Superior temporal gyrus (tissue), 1 donor: Measurements from ENCODE around the gene ITGAE.
"Not testable (repeated sequence)": the region's sequence is repeated elsewhere in the genome, so short reads cannot be mapped to it uniquely, and the experiment has no call there.

Experiments used
- DNase-seq: peaks from one replicate; pipeline ENCODE4 v3.0.0-alpha.2; 2016; ENCODE audit errors: extremely low spot score

Gene ITGAE

DNA sequence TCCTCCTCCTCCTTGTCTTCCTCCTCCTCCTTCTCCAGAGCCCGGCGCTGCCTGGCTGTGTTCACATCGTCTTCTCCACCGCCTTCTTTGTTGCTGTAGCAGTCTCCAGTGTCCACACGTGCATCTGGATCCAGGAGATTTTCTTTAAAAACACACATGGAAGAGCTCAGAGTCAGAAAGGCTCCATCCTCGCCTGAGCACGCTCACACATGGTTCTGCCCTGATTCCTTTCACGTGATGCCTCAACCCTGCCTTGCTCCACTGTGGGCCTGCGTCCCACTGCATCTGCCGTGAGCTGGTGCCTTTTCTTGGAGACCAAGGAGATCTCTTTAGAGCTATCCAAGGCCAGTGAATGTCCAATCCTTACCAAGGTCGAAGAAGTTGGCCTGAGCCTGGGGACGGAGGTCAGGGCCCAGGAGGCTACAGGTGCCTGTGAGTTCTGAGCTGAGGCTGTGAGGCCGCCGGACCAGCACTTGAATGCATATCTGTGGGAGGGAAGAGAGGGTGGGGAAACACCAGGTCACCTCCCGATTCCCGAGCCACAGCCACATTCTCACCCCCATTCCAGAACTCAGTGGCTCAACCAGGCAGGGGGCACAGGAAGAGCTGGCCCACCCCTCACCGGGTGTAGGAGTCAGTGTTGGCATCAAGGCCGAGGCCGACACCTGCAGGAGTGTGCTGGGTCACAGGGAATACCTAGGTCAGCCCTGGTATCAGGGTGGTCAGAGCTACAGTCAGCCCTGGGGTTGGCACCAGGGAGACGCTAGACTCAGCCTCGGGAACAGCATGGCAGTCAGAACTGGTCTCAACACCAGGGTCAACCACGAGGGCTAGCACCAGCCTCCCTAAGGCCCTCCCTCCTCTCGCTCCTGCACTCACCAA lies 39.7 kb downstream of the ITGAE start:
- no peak for DNase-seq

DNA sequence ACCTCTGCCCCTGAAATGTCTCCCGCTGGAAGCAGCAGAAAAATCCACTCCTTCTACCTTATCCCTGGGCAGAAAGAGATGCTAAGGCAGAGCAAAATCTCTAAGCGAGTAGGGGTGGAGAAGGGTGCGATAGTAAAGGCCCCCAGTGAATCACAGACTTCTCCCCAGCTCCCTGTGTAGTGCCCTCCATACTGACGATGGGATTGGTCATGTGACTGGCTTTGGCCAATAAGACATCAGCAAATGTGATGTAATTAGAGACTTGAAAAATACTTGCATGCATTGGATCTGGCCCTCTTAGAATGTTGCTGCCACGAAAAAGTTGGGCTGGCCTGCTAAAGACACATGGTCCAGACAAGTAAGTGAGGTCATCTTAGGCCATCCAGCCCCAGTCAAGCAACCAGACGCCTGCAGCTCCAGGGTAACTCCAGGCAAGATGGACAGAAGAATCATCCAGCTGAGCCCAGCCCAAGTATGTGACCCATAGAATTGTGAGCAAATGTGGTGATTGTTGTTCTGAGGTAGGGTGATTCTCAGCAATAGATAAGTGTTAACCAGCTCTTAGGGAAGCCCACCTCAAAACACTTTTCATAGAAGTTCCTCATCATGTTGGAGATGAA lies 41.3 kb downstream of the ITGAE start:
- no peak for DNase-seq

DNA sequence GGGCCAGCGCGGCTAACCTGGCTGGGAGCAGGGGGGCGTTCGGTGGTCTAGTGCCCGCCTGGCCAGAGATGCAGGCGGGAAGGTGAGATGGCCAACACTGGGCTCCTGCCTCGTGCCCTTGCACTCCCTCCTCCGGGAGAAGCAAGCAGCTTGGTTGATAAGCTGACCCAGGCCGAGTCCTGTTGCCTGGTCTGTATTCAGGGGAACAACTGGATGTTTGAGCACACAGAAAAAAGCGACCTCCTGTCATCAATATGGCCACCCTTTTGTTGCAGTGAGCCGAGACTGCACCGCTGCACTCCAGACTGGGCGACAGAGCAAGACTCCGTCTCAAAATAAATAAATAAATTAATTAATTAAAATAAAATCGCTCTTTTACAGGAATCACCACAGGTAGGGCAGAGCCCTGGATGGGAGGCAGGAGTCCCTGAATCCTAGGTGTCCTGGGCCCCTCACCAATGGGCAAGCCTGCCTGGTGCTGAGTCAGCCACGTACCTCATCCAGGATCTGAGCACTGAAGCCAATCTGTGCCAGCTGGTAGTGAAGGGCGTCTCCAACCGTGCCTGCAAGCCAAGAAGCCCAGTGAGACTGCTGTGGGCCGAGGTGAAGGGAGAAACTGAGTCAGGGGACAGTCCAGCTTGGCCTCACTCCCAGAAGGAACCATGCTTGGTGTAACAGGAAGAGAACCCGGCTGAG lies 45.5 kb downstream of the ITGAE start:
- no peak for DNase-seq

DNA sequence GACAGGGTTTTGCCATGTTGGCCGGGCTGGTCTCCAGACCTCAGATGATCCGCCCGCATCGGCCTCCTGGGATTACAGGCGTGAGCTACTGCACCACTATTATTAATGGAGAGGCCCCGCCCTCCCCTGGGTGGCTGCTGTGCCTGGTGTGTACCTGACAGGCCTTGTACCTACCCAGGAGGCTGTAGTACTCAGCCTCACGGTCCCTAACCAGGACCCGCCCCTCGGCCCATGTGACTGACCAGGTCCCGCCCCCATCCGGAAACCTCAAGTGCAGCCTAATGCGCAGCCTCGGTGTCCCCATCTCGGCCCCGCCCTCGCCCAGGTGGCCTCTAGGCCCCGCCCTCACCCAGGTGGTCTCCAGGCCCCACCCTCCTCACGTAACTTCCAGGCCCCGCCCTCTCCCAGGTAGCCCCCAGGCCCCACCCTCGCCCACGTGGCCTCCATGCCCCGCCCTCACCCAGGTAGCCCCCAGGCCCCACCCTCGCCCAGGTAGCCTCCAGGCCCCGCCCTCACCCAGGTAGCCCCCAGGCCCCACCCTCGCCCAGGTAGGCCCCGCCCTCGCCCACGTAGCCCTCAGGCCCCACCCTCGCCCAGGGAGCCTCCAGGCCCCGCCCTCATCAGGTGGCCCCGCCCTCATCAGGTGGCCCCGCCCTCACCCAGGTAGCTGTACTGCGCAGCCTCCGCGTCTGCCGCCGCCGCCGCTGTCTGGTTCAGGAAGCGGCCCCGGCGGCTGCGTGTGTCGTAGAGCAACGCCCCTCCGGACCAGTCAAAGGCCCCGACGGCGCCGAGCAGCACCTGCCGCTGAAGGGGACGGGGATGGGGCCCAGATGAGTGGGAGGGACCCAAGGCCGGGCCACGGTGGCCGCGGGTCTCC lies 46.3 kb downstream of the ITGAE start:
- DNase-seq = no peak

DNA sequence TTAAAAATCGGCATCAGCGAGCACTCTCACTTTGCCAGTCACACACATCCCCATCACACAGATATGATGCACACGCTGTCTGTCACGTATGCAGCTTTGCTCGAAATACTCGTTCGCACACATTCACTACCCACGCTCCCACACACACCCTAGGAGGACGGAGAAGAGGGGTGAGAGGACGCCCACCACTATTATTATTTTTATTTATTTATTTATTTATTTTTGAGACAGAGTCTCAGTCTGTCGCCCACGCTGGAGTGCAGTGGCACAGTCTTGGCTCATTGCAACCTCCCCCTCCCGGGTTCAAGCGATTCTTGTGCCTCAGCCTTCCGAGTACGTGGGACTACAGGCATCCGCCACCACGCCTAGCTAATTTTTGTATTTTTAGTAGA lies 46.9 kb downstream of the ITGAE start:
- DNase-seq = no peak

DNA sequence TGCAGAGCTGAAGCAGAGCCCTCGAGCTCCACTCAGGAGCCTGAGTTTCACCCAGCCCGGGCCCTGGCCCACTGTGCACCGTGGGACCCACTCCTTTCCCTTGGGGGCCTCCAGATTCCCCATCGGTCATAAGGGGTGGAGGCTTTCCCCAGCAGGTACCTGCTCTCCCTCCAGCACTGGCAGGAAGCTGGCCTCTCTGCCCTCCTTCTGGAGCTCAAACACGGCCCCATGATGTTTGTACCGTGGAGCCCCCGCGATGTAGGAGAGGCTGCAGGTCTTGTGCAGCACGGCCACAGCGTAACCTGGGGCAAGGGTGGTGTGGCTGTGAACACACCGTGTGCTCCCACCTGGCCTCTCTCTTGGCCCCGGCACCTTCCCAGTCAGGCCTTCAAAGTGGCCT lies 47.4 kb downstream of the ITGAE start:
- no peak for DNase-seq

DNA sequence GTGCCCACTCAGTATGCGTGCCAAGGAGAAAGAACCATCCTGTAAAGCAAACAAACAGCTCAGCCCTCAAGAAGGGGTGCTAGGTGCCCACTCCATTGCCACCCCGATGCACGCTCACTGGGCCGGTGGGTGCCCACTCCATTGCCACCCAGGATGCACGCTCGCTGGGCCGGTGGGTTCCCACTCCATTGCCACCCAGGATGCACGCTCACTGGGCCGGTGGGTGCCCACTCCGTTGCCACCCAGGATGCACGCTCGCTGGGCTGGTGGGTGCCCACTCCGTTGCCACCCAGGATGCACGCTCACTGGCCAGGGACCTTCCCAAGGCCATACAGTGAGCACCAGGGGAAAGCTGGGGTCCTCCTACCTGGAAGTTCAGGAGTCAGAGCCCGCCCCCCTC lies 49.2 kb downstream of the ITGAE start:
- no peak for DNase-seq

DNA sequence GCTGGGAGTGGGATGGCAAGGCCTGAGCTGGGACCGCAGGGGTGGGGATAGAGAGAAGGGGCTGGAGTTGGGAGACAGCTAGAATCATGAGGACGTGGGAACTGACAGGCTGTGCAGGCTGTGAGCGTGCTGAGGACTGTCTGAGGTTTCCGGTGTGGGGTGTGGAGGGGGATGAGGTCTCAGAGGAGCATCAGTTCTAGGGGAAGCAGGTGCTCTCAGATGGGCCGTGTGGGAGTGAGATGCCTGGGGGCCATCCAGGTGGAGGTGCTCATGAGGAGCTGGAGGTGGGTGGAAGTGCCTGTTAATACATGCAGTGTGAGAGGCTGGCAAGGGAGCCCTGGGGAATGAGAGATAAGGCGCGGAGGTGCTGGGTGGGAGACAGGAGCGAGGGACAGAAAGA lies 50.1 kb downstream of the ITGAE start:
- no peak for DNase-seq

DNA sequence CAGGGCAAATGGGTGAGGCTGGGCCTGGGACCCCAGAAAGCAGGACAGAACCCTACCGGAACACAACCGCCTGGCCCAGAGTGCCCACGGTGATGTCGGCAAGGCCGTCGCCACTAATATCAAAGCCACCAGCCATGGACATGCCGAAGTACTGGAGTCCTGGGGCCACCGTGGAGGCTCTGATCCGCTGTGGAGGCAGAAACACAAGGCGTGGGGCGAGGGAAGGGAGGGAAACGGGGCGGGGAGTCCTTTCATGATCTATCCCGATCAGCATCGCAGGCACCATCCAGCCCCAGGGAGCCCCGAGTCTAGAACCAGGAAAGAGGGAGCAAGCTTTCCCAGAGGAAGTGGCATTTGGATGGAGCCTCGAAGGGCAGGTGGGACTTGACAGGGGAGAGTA lies 50.7 kb downstream of the ITGAE start:
- no peak for DNase-seq

DNA sequence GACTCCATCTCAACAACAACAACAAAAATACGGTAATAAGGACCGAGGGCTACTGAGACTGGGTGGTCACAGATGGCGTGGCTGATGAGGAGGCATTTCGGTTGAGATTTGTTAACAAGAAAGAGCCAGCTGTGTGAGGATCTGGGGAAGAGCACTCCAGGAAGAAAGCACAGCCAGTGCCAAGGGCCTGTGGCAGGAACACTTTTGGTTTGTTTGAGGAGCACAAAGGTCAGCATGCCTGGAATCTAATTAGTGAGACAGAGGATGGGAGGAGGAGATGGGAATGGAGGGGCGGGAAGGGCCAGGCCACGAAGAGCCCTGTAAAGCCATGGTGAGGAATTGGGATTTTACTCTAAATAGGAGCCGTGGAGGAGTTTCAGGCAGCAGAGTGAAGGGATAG lies 52.4 kb downstream of the ITGAE start:
- no peak for DNase-seq

DNA sequence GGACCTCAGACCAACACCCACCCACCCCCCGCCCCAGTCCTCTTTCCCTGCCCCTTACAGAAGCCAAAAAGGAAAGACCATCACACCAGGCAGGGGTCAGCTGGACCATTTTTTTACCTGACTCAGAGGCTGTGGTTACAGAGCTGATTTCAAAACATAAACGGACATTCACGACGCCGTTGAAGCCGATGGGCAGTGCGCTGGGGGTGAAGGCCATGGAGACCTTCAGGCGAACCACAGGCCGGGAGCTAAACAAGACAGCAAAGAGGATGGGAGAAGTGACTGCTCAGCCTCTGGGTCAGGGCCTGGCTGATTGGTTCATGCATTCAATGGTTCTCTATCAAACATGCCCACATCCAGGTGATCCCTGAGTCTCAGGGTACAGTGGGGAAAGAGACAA lies 53.2 kb downstream of the ITGAE start:
- no peak for DNase-seq

DNA sequence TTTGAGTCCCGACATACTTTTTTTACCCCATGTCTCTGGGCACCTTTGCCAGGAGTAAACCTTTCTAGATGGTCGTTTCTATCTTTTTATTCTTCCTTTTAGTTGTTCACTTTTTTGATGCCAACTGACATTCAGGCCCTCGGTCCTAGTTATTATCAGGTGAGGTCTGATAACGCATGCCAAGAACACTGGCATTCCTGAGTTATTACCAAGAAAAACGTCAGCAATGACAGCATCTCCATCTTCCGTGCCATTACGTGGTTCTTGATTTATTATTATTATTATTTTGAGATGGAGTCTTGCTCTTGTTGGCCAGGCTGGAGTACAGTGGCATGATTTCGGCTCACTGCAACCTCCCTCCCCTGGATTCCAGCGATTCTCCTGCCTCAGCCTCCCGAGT lies 55.9 kb downstream of the ITGAE start:
- DNase-seq = no peak

DNA sequence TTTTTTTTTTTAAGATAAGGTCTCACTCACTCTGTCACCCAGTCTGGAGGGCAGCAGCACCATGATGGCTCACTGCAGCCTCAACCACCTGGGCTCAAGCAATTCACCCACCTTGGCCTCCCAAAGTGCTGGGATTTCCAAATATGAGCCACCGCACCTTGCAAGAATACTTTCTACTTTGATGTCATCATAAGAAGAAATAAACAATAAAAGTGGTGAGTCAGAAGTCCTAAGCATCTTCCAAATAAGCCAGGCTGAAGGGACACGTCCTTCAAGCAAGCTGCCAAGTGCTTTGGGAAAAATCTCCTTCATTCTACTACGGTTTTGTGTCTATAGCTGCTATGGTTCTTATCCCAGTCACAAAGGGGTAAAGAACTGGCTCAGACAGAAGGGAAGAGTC lies 57.0 kb downstream of the ITGAE start:
- no peak for DNase-seq

DNA sequence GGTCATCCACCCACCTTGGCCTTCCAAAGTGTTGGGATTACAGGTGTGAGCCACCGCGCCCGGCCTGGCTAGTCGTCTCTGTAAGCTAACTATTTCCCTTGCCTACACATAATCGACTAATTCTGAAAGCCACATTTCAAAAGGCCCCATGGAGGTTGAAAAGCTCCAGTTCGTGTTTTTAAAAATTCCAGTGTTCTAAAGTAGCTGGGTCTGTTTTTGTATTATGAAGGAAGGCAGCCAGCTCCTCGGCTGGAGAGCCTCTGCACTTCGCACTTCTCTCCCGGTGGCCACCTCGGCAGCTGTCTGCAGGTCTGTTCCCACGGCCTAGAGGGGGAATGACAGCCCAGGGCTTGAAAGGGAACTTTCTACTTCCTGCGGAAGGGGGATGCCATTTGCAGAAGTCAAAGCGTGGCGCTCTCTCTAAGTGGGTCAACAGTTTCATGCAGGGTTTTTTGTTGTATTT lies 60.3 kb downstream of the ITGAE start:
- no peak for DNase-seq

DNA sequence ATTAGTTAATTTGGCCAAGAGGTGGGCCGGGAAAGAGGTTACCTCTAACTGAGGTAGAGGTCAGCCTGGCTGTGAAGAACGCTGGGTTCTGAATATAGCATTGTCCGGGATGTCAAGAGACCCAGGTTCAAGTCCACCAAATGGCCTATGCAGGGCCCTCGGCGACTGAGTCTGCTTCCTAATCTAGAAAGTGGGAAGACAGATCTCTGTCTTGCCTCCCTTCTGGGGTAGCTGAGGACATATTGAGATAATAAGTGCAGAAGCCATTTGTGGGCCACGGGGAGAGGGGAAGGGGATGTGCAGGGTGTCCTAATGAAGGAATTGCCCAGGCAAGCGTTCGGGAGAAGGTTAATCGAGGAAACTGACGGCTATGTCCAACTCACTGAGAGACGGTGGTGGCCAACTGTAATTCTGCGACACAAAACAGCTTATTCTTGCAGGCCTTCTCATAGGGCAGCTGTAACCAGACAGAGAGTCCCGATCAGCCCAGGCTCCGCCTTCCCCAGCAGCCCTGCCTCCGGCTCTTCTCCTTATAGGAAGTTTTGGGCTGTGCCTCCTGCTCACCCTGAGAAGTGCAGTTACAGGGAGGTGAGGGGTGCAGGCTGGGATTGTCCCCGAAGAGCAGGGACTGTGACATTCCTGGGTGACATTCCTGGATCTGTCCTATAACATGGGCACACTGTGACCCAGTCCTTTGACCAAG lies 61.4 kb downstream of the ITGAE start:
- DNase-seq = peak; percentile 13

DNA sequence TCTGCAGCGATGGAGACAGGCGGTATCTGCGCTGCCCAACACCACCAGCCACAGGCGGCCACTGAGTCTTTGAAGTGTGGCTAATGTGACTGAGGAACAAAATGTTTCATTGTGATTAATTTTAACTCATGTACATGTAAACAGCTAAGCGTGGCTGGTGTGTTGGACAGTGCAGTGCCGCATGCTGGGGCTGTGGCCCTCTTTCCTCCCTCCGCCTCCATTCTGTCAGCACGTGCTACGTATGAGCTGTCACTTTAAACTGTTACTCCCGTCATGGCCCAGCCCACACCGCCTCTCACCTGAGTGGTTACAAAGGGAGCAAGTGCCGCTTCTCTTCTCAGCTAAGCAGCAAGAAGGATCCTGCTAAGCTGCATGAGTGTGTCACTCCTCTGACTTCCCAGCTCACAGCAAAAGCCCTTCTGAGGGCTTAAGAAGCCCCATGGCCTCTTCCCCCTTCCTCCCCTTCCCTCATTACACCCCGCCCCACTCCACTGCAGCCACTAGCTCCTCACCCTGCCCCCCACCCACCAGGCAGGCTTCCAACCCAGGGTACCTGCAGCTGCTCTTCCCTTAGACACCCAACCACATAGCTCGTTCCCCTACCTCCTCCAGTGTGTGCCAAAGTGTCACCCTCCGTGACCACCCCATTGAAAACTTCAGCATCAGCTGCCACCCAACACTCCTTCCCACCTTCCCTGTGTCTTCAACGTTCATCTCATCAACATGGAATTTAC lies 62.3 kb downstream of the ITGAE start:
- peak; percentile 65 for DNase-seq

DNA sequence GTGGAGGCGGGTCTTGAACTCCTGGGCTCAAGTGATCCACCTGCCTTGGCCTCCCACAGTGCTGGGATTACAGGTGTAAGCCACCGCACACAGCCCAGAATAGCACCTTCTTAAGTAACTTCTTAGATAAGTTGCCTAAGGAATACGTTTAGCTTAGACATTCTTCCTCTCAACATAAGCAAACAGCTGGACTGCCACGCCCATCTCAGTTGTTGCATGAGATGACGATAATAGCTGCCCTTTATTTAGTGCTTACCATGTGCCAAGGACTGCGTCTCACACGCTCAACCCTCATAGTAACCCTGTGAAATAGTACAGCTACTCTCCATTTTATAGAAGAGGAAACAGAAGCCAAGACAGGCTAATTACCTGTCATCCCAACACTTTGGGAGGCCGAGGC lies 65.5 kb downstream of the ITGAE start:
- DNase-seq = no peak

DNA sequence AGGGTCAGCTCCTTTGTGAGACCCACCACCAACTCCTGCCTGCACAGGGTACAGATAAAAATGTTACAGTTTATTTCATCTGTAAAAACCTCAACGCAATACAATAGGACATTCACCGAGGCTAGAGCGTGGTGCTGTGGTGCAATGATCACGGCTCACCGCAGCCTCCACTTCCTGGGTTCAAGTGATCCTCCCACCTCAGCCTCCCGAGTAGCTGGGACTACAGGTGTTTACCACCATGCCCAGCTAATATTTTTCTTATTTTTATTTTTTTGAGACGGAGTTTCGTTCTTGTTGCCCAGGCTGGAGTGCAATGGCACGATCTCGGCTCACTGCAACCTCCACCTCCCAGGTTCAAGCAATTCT lies 66.1 kb downstream of the ITGAE start:
- not testable (repeated sequence) for DNase-seq

DNA sequence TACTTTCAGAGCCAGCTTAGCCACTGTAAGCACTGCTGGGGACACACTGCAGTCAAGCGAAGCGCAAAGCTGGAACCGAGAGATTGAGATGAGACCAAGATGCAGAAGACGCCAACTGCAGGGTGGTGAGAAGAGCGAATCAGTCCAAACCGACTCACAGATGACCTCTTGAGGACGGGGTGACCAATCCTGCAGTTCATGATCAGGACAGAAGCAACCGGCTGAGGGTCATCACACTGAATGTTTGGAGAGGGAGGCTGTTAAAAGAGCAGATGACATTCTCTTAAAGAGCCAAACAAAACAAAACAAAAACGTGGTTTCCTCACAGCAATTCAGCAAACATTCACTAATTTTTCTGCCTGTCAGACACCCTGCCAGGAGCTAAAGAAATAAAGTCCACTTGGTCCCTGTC lies 68.8 kb downstream of the ITGAE start:
- DNase-seq = no peak

DNA sequence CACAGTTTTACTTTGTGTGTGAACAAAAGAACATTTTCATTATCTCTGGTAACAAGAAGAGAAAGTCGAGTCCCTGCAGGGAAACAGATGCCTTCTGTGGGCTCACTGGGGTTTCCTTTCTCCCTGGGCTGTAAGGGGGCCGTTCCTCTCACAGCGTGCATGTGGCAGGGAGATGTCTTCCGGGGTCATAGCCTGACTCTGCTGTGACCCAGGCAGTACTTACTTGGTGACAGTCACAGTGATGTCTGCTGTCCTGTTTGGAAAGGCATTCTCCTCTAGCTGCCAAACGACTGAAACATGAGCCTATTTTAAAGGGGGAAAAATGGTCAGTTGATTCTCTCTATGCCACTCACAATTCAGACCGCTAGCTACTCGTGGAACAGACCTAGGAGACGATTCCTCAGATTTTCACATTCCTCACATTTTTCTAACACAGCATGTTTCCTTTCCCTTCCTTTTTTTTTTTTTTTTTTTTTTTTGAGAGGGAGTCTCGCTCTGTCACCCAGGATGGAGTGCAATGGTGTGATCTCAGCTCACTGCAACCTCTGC lies 70.0 kb downstream of the ITGAE start:
- DNase-seq = no peak
